Stimulated activated CD4-positive, alpha-beta T cell treated with anti-CD3 and anti-CD28 coated beads, TNF-alpha, amount 100 ng/mL, for 24 hours (primary cell): Measurements from ENCODE around the gene ABCG1.
"Not testable (repeated sequence)": the region's sequence is repeated elsewhere in the genome, so short reads cannot be mapped to it uniquely, and the experiment has no call there.

Source experiments
- DNase-seq, 3 experiments: peaks; one replicate each; pipeline ENCODE4 v3.0.0-alpha.2; 2020; ENCODE audit warnings: low read depth in 3 of 3

Gene ABCG1

DNA sequence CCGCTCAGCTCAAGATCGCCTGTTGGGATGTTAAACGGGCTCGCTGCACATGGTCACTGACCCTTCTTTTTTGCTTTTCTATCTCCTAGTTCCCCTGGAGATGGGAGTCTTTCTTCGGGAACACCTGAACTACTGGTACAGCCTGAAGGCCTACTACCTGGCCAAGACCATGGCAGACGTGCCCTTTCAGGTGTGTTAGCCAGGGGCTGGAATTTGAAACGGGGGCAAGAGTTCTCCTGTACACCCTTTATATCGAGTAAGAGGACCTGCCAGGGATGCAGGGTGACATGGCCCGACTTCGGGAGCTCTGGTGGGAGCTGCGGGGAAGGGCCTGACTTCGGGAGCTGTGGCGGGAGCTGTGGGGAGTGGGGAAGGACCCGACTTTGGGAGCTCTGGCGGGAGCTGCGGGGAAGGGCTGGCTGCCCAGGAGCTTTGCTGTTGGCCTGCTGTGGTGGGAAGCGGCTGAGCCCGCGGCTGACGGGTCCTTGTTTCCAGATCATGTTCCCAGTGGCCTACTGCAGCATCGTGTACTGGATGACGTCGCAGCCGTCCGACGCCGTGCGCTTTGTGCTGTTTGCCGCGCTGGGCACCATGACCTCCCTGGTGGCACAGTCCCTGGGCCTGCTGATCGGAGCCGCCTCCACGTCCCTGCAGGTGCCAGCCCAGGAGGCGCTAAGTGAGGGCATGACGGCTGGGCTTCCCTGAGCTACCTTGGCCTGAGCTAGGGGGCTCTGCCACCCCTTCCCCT, 72.2 kb downstream of the ABCG1 start:
- no peak for DNase-seq

DNA sequence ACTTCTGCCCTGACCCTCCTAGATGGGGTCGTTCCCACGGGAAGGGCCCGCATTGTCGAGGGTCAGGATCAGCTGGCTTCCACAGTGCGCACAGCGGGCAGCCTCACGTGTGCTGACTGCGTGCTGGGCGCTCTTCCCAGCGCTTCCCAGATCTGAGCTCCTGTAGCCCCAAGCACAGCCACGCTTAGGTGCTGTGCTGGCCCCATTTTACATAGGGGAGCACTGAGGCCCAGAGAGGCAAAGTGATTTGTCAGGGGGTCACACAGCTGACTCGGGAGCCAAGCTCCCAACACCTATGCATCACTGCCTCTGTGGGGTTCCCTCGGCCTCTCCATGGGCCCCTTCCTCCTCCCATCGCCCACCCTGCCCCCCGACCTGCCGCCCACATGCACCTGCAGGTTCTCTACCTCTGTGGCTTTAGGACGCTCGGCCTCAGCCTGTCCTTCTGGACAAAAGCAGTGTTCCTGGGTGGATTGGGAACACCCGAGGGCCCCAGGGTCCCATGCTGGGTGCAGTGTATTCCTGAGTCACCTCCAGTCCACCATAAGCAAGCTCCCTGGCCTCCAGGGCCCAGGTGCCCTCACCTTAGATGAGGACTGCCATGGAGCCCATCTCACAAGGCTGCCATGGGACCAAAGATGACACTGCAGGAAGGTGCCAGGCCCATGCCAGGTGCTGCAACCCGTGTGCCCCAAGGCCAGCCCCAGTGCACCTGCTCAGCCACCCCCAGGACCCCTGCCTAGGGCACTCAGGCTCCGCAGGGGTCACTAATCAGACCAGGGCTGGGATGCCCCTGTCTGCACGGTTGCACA, 73.0 kb downstream of the ABCG1 start:
- no peak for DNase-seq

GRCh38 chr21:42292563-42293142, 73.7 kb downstream of the ABCG1 start:
- not testable (repeated sequence) for DNase-seq

DNA sequence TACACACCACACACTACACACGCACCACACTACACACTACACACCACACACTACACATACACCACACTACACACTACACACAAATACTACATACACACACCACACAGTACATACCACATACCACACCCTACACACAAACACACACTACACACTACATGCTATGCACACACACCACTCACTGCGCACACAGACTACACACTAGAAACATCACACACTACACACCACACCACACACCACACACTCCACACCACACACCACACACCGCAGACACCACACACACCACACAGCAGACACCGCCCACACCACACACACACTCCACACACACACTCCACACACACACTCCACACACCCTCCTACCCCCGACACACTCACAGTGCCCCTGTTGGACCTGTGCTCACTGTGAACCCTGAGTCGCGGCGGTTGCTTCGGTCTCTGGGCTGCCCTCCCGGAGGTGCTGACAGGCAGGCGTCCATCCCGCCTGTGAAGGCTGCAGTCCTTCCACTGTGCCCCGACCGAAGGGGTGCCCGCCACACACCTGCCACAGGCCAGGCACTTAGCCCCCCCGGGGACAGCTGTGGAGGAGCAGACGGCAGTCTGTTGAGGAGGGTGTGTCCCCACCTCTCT, 74.8 kb downstream of the ABCG1 start:
- no peak for DNase-seq

DNA sequence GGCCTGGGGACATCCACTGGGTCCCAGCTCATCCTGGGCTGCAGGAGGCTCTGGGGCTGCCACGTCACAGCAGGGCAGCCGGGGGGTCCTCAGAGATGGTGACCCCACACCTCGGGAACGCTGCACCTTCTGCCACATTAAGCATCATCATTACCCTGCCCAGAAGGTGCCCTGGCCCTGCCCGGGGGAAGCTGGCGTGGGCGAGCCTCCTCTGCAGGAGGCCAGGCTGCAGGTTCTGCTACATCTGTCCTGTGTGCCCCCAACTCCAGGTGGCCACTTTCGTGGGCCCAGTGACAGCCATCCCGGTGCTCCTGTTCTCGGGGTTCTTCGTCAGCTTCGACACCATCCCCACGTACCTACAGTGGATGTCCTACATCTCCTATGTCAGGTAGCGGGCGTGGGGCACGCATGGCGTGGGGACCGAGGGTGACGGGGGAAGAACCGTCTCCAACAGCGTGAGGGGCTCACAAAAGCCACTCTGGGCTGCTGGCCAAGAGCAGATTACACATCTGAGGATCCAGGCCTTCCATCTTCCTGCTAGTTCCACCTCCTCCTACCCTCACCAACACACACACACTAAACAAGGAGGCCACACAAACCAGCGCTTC, 75.4 kb downstream of the ABCG1 start:
- no peak for DNase-seq

GRCh38 chr21:42295845-42296244, 76.9 kb downstream of the ABCG1 start:
- DNase-seq, result no peak

- DNase-seq, result no peak
Measured at GRCh38 chr21:42296501-42296900, 77.6 kb downstream of the ABCG1 start.

DNA sequence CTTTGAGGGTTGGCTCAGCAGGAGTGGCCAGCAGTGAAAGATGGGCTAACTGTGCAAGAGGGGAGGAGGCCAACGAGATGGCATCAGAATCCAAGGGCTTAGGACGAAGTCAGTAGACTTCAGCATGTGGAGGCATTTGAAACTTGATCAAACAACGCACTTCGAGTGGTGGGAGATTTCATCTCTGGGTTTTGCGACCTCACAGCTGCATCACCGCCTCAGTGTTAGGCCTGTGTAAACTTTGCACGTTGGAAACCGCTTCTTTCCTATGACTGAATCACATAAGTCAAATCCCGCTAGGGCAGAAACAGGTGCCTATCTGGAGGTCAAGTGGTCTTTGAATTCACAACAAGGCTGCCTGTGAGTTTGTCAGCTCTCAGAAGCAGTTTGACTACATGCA, 78.4 kb downstream of the ABCG1 start:
- DNase-seq, result no peak

- DNase-seq, result no peak
Measured at GRCh38 chr21:42298237-42298636, 79.3 kb downstream of the ABCG1 start.

- no peak for DNase-seq
Measured at GRCh38 chr21:42298657-42299056, 79.7 kb downstream of the ABCG1 start.

DNA sequence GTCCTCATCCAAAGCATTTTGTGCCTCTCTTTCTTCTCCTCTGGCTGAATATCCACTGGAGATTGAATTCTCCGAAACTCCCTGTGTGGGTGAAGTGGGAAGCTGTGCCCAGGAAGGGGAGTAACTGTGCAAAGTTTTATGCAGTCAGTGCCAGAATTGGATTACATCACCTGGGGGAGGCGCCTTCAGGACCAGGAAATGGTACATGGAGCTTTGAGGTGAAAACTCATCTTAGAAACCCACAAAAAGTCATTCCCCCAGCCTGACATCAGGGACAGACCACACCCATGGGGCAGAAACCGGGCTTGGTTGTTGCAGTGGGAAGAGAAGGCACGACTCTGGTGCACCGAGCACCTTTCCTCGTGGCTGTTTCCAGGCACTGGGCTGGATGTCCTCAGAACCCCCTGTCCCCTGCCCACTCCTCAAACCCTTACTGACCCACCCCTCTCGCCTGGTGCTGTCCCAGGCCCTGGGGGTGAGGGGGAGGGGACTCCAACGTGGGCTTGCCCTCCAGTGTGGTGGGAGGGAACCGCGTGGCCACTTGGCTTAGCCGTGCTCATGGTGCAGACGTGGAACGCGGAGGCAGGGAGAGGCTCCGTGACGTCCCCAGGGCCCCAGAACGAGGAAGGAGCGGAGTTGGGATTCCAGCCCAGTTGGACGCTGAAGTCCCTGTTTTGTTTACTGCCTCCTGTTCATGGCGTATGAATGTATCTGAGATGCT, 80.5 kb downstream of the ABCG1 start:
- peak in 1 of 3 experiments; percentile 12 for DNase-seq

DNA sequence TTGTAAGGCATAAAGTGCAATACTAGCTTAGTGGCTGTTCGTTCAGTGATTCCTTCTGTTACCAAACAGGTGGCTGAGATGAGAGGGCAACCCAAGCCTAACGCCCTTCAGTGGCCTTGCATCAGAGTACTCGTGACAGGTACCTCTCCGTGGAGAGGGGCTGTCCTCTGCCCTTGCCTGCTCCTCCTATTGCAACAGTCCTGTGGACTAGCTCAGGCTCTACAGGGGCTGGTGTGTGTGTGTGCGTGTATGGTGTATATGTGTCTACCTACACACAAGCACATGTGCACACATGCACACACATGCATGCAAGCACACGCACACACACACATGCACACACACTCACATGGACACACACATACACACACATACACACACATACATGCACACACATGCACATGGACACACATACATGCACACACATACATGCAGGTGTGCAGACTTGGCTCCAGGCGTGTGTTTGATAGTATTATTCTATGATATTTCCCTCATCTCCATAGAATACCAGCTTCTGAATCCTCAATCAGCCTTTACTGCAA, 81.2 kb downstream of the ABCG1 start:
- DNase-seq, result no peak

DNA sequence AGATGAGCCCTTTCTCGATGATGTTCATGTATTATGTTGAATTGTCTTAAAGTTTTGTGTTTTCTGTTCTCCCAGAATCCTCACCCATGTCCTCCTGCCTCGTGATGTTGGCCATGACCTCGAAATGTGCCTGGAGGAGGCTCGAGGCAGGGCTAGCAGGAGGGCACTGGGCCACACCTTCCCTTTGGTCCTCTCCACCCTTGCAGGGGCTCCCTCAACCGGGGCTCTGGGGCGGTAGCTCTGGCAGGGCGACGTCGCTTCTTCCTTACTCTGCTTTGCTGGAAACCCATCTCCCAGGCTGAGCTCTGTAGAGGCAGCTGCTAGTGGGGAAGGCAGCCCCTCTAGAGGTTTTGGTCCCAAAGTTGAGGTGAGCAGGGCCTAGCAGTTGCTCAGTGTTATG, 82.0 kb downstream of the ABCG1 start:
- DNase-seq, result no peak

- DNase-seq, result no peak
Measured at GRCh38 chr21:42301371-42302075, 82.6 kb downstream of the ABCG1 start.

GRCh38 chr21:42302076-42302650, 83.2 kb downstream of the ABCG1 start:
- DNase-seq, result no peak

DNA sequence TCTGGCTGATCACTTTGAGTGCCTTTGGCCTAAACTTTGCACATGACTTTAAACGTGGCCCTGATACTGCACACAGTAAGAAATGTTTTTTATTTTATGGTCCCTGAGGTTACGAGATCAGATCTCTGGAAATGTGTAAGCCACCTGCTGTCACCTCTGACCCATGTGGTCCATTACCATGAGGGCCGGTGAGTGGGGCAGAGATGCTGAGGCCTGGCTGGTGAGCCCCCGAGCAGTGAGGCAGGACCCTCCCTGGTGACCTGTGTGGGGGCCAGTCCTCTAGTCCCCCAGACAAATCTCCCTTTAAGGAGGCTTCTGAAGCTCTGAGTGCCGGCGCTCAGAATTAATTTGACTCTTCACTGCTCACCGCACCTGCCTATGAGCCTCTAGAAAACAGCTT, 83.9 kb downstream of the ABCG1 start:
- no peak for DNase-seq

DNA sequence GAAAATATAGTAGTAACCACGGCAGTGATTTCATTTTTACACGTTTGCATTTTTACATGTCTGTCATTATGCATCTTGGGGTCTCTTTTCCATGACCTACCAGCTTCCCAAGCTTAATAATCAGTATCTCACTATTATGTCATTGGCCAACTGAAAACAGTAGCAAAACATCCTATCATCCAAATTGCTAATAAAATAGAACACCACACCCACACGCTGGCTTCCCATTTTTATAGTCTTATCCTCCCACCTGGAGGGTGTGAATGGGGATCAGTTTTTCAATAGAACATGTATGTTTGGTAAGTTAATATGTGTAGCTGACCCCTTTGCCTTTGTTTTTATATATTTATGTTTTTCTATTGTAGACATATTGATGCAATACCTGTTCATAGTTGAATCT, 84.5 kb downstream of the ABCG1 start:
- DNase-seq, result no peak

- no peak for DNase-seq
Measured at GRCh38 chr21:42304556-42305454, 85.9 kb downstream of the ABCG1 start.

GRCh38 chr21:42305707-42306147, 86.8 kb downstream of the ABCG1 start:
- DNase-seq, result no peak
